Small intestine (tissue), 7 donors: ENCODE results near the gene PWWP2A. TPM values are rescaled to one million over a fixed set of nuclear protein-coding genes. Genes with fewer than 3 reads are reported as not detected.
"Not testable (repeated sequence)": the region's sequence is repeated elsewhere in the genome, so short reads cannot be mapped to it uniquely, and the experiment has no call there.

Source experiments
- DNase-seq, 2 donors: peaks; one replicate each; pipeline versions ENCODE4 v3.0.0 to v3.0.0-alpha.2; 2013
- FAIRE-seq: peaks from 2 replicates; lab custom pipeline; 2012; peaks lifted over from hg19 to GRCh38; lab: Jason Lieb, UNC
- H3K27ac ChIP-seq, 3 donors: one replicate each; pipeline ENCODE4 v1.5.1; 2013; ENCODE audit warnings: low read length in 2 of 3, mild to moderate bottlenecking in 2 of 3, control low read depth in 1 of 3, inconsistent platforms in 1 of 3, low read depth in 1 of 3, moderate library complexity in 1 of 3
- H3K27me3 ChIP-seq, 3 donors: one replicate each; pipeline ENCODE4 v1.6.1; 2013; ENCODE audit warnings: low read length in 3 of 3, inconsistent platforms in 1 of 3; ENCODE audit not compliant: control insufficient read depth in 3 of 3, insufficient read depth in 3 of 3
- H3K36me3 ChIP-seq, 3 donors: one replicate each; pipeline ENCODE4 v1.6.1; 2013; ENCODE audit warnings: low read length in 3 of 3, inconsistent platforms in 1 of 3, low read depth in 1 of 3, mild to moderate bottlenecking in 1 of 3, moderate library complexity in 1 of 3; ENCODE audit not compliant: control insufficient read depth in 3 of 3, insufficient read depth in 2 of 3
- H3K4me1 ChIP-seq, 3 donors: one replicate each; pipeline ENCODE4 v1.6.1; 2013; ENCODE audit warnings: low read length in 2 of 3, inconsistent platforms in 1 of 3, low read depth in 1 of 3, mild to moderate bottlenecking in 1 of 3, moderate library complexity in 1 of 3; ENCODE audit not compliant: control insufficient read depth in 3 of 3, insufficient read depth in 2 of 3
- H3K4me3 ChIP-seq, 3 donors: one replicate each; pipeline ENCODE4 v1.5.1; 2013; ENCODE audit warnings: low read length in 3 of 3, control low read depth in 1 of 3, inconsistent platforms in 1 of 3, low read depth in 1 of 3, mild to moderate bottlenecking in 1 of 3, moderate library complexity in 1 of 3
- H3K9me3 ChIP-seq, 2 donors: one replicate each; pipeline ENCODE4 v1.6.1; 2013; ENCODE audit warnings: low read depth in 1 of 2, low read length in 1 of 2; ENCODE audit not compliant: control insufficient read depth in 2 of 2, insufficient read depth in 1 of 2
- WGBS, 3 donors: extraction: QIAGEN DNeasy Blood & Tissue Kit; methylation state at CpG; one replicate each; pipeline ENCODE4 v1.1.7; 2013; 5-methylcytosine and 5-hydroxymethylcytosine counted together
- polyA plus RNA-seq, 4 donors: library from polyadenylated mRNA; stranded (reverse) in 3 of 4; unstranded in 1 of 4; fragments of 200-250 nt in 3 of 4; fragments of 120-200 nt in 1 of 4; gene quantifications; one replicate each; pipeline versions ENCODE4 v1.2.1 to v1.2.3, GENCODE V29; 2013
- donor health status: healthy with polysubstance abuse.
- donor health status: control.
- donor health status: control.
- donor health status: Bipolar disorder and iron deficiency.
- donor health status: healthy.

The PWWP2A gene
- polyA plus RNA-seq, 4 donors = 6.8 to 30.2 (median 9.0) TPM

DNA sequence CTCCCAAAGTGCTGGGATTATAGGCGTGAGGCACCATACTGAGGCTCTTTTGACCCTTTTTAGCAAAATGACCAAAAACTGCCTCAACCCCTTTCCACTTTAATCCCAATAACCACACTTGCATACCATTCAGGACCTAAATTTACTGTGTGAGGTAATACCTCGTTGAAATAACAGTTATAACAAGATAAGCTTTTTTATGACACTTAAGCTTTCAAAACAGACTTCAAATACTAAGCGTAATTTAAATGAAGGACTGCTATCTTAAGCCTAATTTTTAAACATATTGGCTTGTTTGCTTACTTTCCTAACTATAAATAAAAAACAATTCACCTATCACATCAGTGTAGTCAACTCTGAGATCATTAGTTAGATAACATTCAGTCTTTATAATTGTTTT, 37.8 kb downstream of the PWWP2A start:
- Histone ChIP-seq H3K36me3 (peaks cover 0 to 4% (median 2%) of the 10 kb centered on the region in 3 donors), H3K4me3 (no peak overlapping the region), H3K4me1 (peaks cover 0 to 9% (median 7%) of the 10 kb centered on the region in 3 donors), H3K9me3 (no peaks in the 10 kb centered on the region), H3K27me3 (no peaks in the 10 kb centered on the region), H3K27ac (no peak overlapping the region)
- 47 to 68% (median 49%) methylated on average over 3 of the region's 3 CpGs for WGBS, 3 donors
- FAIRE-seq (no peak), DNase-seq (no peak)

DNA sequence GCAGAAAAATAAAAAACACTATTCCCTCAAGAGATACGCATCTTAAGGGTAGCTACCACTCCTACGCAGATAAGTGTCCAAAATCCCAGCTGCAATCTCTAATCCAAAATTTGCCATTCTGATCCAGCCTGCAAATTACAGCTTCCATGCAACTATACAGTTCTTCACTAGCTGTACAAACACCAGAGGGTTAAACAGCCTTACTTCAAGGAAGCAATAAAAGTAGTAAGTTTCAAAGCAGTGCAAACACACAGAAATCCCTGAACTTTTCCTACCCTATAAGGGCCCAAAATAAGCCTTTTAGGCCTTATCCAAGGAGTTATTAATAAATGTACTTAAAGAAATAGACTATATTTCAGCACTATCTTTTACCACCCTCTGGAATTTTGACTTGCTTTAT, 39.5 kb downstream of the PWWP2A start:
- 92 to 100% (median 95%) methylated on average over 2 of the region's 2 CpGs for WGBS, 3 donors
- H3K9me3 ChIP-seq = no peaks in the 10 kb centered on the region
- FAIRE-seq (no peak), DNase-seq (no peak)
- peaks cover 0 to 9% (median 7%) of the 10 kb centered on the region in 3 donors for H3K4me1 ChIP-seq
- H3K36me3 ChIP-seq = peaks cover 0 to 4% (median 2%) of the 10 kb centered on the region in 3 donors
- no peak overlapping the region for H3K27ac ChIP-seq
- H3K4me3 ChIP-seq = no peak overlapping the region
- H3K27me3 ChIP-seq = no peaks in the 10 kb centered on the region

DNA sequence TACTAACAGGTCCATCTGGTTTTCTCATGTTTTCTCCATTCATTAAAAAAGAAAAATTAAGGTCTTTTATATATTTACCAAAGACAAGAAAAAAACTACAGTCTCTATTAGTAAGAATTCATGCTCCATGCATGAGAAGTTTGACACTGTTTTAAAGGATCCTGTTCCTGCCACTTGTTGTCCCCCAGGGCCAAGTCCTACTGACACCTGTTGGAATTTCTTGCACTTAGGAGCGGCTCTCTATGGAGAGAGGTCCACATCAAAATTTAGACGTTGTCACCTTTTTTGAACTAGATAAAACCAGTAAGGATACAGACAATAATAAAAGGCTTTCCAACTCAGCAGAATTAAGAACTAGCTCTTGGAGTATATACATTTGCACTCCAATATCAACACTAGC, 42.3 kb downstream of the PWWP2A start:
- H3K36me3 ChIP-seq = peaks cover 0 to 1% (median 0%) of the 10 kb centered on the region in 3 donors
- no peaks in the 10 kb centered on the region for H3K27me3 ChIP-seq
- DNase-seq = no peak
- 67 to 82% (median 82%) methylated on average over 2 of the region's 2 CpGs for WGBS, 3 donors
- no peaks in the 10 kb centered on the region for H3K9me3 ChIP-seq
- H3K4me1 ChIP-seq = peaks cover 0 to 4% (median 3%) of the 10 kb centered on the region in 3 donors
- H3K4me3 ChIP-seq = no peak overlapping the region
- no peak overlapping the region for H3K27ac ChIP-seq
- FAIRE-seq = no peak

DNA sequence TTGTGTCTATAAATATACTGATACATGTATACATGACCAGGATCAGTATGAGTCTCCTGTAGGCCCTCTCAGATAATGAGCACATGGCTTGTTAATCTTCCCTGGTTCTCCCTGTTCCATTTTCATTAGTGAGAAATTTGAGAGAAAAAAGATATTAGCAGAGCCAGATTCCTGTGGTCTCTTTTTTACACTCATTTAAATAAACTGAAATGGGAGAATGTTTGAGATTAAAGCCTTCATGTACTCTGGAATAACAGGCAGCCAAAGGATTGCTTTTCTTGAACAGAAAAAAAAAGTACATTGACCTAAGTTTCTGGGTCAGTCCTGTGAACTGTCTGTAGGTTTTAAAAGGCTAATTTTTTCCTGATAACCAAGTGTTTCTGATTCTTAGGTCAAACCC, 44.2 kb downstream of the PWWP2A start:
- no peak overlapping the region for H3K4me3 ChIP-seq
- DNase-seq (no peak), FAIRE-seq (no peak)
- no peak overlapping the region for H3K27ac ChIP-seq
- H3K4me1 ChIP-seq = peaks cover 0 to 4% (median under 1%) of the 10 kb centered on the region in 3 donors
- H3K36me3 ChIP-seq = peaks cover 0 to 8% (median 1%) of the 10 kb centered on the region in 3 donors
- H3K27me3 ChIP-seq = no peaks in the 10 kb centered on the region
- no peaks in the 10 kb centered on the region for H3K9me3 ChIP-seq

DNA sequence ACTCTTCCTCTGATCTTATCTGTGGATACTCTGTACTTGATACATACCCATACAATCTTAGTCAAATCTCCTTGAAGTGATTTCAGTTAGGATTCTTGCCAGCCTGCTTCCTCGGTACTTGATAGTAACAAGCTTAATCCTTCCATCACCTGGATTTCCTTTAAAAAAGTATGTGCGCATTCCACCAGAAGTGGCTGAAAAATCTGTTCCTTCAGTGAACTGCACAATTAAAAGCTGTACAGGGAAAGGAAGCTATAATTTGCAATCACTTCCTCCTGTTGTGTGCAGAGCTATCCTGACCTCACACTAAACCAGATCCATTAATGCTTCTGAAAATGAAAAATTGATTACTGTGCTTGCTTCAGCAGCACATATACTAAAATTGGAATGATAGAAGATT, 47.3 kb downstream of the PWWP2A start:
- Histone ChIP-seq H3K4me3 (no peak overlapping the region), H3K4me1 (peaks cover 0 to 12% (median 0%) of the 10 kb centered on the region in 3 donors), H3K9me3 (no peaks in the 10 kb centered on the region), H3K27ac (no peak overlapping the region), H3K27me3 (no peaks in the 10 kb centered on the region), H3K36me3 (peaks cover 2 to 8% (median 4%) of the 10 kb centered on the region in 3 donors)
- no peak for FAIRE-seq
- WGBS, 3 donors = 49 to 64% (median 57%) methylated on average over 2 of the region's 2 CpGs
- DNase-seq = no peak

DNA sequence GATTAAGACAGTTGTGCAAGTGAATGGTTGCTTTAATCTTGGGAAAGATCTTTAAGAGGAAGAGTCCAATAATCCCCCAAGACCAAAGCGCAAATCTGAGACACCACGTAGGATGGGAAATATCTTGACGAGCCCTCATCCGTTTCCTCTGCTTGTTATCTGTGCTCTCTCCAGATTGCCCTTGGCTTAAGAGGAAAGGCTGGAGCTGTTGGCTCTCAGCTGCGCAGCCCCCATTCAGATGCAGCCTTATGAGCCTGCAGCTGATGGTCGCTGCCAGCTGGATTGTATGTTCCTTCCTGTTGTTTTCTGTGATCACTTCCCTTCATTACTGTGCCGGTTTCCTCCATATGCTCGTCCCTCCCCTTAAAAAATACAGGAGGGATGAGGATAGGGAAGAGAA, 47.7 kb downstream of the PWWP2A start:
- peak in 1 of 2 donors; percentile 16 for DNase-seq
- Histone ChIP-seq H3K27me3 (no peaks in the 10 kb centered on the region), H3K9me3 (no peaks in the 10 kb centered on the region), H3K27ac (no peak overlapping the region), H3K36me3 (peaks cover 2 to 11% (median 4%) of the 10 kb centered on the region in 3 donors), H3K4me1 (peaks cover 0 to 12% (median 0%) of the 10 kb centered on the region in 3 donors), H3K4me3 (no peak overlapping the region)
- WGBS, 3 donors = 40 to 77% (median 70%) methylated on average over 8 of the region's 8 CpGs
- FAIRE-seq = no peak

DNA sequence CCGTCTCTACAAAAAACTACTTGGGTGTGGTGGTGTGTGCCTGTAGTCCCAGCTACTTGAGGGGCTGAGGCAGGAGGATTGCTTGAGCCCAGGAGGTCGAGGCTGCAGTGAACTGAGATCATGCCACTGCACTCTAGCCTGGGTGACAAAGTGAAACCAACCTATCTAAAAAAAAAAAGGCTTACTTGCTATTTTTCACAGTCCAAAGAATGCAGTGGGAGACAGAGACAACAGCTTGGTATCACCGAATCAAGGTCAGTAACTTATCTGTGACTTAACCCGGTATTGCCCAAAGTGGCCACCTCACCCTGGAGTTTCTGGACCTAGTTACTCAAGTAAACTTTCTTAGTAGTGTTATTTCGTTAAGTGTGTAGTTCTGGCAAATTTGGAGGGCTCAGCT, 50.1 kb downstream of the PWWP2A start:
- peaks cover 0 to 28% (median 0%) of the 10 kb centered on the region in 3 donors for H3K4me1 ChIP-seq
- peak in 1 of 2 donors; percentile 64 for DNase-seq
- peaks cover 2 to 11% (median 4%) of the 10 kb centered on the region in 3 donors for H3K36me3 ChIP-seq
- not testable (repeated sequence) for FAIRE-seq, H3K4me3 ChIP-seq, H3K9me3 ChIP-seq, H3K27me3 ChIP-seq
- WGBS, 3 donors = 36 to 70% (median 54%) methylated on average over 5 of the region's 5 CpGs
- H3K27ac ChIP-seq = peak overlapping the region in 1 of 3 donors; percentile 66

DNA sequence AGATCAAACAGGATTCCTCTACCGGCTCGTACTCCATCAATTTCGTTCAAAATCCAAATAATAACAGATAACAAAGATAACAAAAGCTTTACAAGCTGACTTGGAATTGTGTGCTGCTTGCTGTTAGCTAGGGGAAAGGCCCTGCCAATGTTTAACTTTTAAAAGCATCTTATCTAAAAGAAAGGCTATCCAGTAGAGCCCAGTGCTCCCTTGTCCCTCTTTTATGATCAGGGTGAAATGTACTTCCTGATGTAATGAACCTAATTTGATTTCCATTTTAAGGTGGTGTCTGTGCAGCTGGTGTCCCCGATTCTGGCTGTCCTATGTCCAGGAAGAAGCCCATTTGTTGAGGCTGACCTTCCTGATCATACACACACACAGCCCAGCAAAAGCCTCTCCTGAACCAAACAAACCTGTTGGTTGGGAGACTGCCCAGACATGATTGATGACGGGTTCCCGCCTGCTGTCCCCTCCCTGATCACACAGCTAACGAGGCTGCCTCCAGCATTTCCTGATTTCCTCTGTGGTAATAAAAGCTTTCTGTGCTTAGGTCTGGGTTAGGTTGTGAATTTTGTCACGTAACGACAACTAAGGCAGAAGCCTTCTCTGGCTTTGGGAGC, 54.1 kb downstream of the PWWP2A start:
- DNase-seq (peak; percentile 90 to 96), FAIRE-seq (no peak)
- Histone ChIP-seq H3K27me3 (no peaks in the 10 kb centered on the region), H3K4me3 (no peak overlapping the region), H3K9me3 (no peaks in the 10 kb centered on the region), H3K27ac (peak overlapping the region; percentile 76 to 82 (median 80)), H3K4me1 (peaks cover 0 to 37% (median 0%) of the 10 kb centered on the region in 3 donors), H3K36me3 (peaks cover 4 to 26% (median 4%) of the 10 kb centered on the region in 3 donors)
- 19 to 53% (median 32%) methylated on average over 9 of the region's 9 CpGs for WGBS, 3 donors
